HG02840 (cell line): ENCODE measurements around the gene LMX1B.
"Not testable (repeated sequence)": the region's sequence is repeated elsewhere in the genome, so short reads cannot be mapped to it uniquely, and the experiment has no call there.

Experiments
- ATAC-seq: cut with Tn5 transposase; IDR thresholded peaks from one replicate; pipeline ENCODE4 v1.9.1; 2021; ENCODE audit warnings: mild to moderate bottlenecking, moderate library complexity, moderate number of reproducible peaks; ENCODE audit not compliant: unreplicated experiment, low FRiP score

The LMX1B gene

DNA sequence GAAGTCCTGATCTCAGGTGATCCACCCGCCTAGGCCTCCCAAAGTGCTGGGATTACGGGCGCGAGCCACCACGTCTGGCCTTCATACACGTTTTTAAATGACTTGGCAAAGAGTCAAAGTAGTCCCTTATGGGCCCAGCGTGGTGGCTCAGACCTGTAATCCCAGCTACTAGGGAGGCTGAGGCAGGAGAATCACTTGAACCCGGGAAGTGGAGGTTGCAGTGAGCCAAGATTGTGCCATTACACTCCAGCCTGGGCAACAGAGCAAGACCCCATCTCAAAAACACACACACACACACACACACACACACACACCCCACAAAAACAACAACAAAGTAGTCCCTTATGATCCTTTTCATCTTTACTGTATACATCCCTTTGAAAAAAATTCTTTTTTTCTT, 116.9 kb downstream of the LMX1B start:
- ATAC-seq: not testable (repeated sequence)

DNA sequence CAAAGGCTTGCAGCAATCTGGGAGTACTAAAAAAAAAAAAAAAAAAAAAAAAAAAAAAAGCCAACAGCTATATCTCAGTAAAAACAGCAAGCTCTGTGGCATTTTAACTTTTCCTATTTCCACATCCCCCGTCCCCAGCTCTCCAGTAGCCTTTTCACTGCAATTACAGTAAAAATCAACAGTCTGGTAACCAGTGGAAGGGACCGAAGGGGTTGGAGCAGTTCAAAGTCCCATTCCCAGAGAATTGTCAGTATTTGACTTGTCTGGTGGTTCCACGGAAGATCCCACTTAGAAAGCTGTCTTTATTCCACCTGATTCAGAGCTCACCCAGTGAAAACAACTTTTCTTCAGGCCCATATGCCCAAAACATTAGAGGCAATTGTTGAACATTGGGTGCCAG, 119.3 kb downstream of the LMX1B start:
- ATAC-seq: no peak

DNA sequence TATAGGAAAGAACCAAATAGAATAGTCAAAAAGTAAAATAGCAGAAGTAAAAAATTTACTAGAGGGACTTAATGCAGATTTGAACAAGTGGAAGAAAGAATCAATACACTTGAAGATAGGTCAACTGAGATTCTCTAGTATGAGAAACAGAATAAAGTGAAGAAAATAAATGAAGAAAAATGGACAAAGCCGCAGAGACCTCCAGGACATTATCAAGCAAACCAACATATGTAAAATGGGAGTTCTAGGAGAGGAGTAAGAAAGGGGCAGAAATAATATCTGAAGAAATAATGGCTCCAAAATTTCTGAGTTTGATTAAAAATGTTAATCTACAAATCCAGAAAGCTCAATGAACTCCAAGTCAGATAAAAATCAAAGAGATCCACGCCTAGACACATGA, 121.1 kb downstream of the LMX1B start:
- ATAC-seq: no peak

DNA sequence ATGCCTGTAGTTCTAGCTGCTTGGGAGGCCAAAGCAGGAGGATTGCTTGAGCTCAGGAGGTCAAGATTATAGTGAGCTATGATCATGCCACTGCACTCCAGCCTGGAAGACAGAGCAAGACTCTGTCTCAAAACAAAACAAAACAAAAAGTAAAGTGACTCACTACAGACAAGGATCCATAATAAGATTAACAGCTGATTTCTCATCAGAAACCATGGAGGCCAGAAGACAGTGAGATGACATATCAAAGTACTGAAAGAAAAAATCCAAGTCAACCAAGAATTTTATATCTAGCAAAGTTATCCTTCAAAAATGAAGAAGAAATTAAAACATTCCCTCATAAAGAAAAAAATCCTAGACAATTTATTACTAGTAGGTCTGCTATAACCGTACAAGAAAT, 121.8 kb downstream of the LMX1B start:
- no peak for ATAC-seq

DNA sequence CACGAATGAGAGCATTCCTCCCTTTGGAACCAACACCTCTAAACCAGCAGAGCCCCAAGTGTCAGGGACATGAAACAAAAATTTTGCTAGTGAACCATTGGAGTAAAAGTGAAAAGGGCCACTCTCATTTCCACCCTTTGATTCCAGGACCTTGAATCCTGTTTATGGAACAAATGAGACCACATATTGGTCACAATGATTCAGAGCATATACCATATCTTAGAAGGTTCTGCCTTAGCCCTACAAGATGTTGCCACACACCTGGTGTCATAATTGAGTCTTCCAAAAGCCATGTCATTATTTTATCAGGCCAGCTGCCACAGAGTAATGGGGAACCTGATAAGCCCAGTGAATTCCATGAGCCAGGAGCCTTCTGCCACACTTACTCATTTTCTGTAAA, 124.8 kb downstream of the LMX1B start:
- no peak for ATAC-seq

DNA sequence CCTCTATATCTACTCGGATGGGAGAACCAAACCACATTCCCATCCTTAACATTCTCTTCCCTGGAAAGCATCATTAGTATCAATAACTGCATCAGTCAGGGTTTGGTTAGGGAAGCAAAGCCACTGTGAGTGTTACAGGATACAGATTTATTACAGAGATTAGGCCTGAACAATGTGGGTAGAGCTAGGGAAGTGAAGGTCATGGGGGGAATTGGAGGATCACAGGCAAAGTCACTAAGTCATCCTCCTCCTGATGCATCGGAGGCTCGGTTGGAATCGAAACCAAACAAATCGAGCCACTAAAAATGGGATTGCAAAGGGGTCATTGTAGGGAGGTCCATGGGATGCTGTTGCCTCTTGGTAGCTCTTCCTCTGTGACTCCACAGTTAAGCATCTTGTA, 129.3 kb downstream of the LMX1B start:
- no peak for ATAC-seq

DNA sequence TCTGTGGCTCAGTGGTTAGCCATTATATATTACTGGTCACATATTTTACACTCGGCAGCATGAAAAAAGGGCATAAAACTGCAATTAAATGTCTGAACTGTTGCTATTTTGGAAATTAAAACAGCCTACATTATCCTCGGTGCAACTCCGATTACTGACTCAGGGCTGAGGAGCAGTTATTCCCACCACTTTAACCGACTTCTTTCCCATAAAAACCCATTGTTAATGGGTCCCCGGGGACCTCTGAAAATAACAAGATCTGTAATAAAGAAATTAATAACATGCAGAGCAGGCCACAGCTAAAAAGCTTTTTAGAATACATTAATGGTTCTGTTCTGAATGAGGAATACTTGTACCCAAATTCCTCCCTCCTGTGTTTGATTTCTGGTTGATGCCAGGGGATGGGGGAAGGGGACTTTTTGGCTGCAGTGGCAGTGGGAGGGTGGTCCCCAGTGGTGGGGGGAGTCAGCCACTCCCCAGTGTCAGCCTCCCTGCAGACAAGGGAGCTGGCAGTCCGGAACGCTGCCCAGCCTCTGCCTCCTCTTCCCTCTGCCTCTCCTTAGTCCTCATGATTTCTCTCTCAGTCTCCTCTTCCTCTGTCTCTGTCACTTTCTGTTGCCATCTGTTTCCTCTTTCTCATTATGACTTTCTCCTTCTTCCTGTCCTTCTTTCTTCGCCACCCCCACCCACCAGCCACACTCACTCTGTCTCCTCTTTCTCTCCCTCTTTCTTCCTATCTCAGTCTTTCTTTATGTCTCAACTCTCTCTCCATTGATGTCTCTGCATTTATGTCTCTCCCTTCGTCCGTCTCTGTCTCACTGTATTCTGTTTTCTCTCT, 132.1 kb downstream of the LMX1B start:
- ATAC-seq: no peak
